Embryonic facial prominence (tissue), 1 donor: ENCODE results near the gene ZNF26.
"Not testable (repeated sequence)": the region's sequence is repeated elsewhere in the genome, so short reads cannot be mapped to it uniquely, and the experiment has no call there.

Experiments
- DNase-seq: peaks from one replicate; pipeline ENCODE4 v3.0.0-alpha.2; 2016; ENCODE audit errors: extremely low spot score

The ZNF26 gene

GRCh38 chr12:132956011-132956788, 30.0 kb upstream of the ZNF26 start, which contains the start of gene ZNF605:
Gene ZNF605 (minus strand): TSS chr12:132956306. CDS start chr12:132945635, 10,671 bp downstream.
- peak; percentile 84 for DNase-seq

- DNase-seq: not testable (repeated sequence)
Measured at GRCh38 chr12:132961790-132962189, 24.4 kb upstream of the ZNF26 start.

GRCh38 chr12:132963947-132964346, 22.2 kb upstream of the ZNF26 start:
- not testable (repeated sequence) for DNase-seq

GRCh38 chr12:132965796-132966195, 20.4 kb upstream of the ZNF26 start:
- DNase-seq: no peak

- DNase-seq: no peak
Measured at GRCh38 chr12:132966676-132967415, 19.3 kb upstream of the ZNF26 start.

GRCh38 chr12:132967736-132968135, 18.4 kb upstream of the ZNF26 start:
- no peak for DNase-seq

GRCh38 chr12:132972374-132972773, 13.8 kb upstream of the ZNF26 start:
- DNase-seq: no peak

- DNase-seq: not testable (repeated sequence)
Measured at GRCh38 chr12:132976870-132977269, 9.3 kb upstream of the ZNF26 start.

GRCh38 chr12:132986885-132987225, 688 bp downstream of the ZNF26 start:
- no peak for DNase-seq

GRCh38 chr12:132998741-132999140, 12.6 kb downstream of the ZNF26 start:
- no peak for DNase-seq

- no peak for DNase-seq
Measured at GRCh38 chr12:133010657-133011297, 24.6 kb downstream of the ZNF26 start.

GRCh38 chr12:133023566-133023965, 37.4 kb downstream of the ZNF26 start:
- DNase-seq: no peak

- DNase-seq: no peak
Measured at GRCh38 chr12:133026996-133027395, 40.8 kb downstream of the ZNF26 start.

GRCh38 chr12:133037207-133038005, 51.2 kb downstream of the ZNF26 start, which contains the start of gene ZNF84:
Gene ZNF84 (plus strand): TSS chr12:133037509. CDS start chr12:133041468, 3,959 bp downstream.
- DNase-seq: peak; percentile 98

- no peak for DNase-seq
Measured at GRCh38 chr12:133038118-133038709, 52.0 kb downstream of the ZNF26 start.

- no peak for DNase-seq
Measured at GRCh38 chr12:133046698-133047097, 60.5 kb downstream of the ZNF26 start.

- no peak for DNase-seq
Measured at GRCh38 chr12:133057446-133057845, 71.3 kb downstream of the ZNF26 start.

- DNase-seq: no peak
Measured at GRCh38 chr12:133058203-133059113, 72.3 kb downstream of the ZNF26 start.

GRCh38 chr12:133061954-133062353, 75.8 kb downstream of the ZNF26 start:
- DNase-seq: no peak

- no peak for DNase-seq
Measured at GRCh38 chr12:133063556-133063955, 77.4 kb downstream of the ZNF26 start.
